ENCODE data around the gene LINC00305. TPM values are rescaled to one million over a fixed set of nuclear protein-coding genes. Genes with fewer than 3 reads are reported as not detected.

The LINC00305 gene
- total RNA-seq, 1 experiment from 2014 or later = 5.1 TPM

DNA sequence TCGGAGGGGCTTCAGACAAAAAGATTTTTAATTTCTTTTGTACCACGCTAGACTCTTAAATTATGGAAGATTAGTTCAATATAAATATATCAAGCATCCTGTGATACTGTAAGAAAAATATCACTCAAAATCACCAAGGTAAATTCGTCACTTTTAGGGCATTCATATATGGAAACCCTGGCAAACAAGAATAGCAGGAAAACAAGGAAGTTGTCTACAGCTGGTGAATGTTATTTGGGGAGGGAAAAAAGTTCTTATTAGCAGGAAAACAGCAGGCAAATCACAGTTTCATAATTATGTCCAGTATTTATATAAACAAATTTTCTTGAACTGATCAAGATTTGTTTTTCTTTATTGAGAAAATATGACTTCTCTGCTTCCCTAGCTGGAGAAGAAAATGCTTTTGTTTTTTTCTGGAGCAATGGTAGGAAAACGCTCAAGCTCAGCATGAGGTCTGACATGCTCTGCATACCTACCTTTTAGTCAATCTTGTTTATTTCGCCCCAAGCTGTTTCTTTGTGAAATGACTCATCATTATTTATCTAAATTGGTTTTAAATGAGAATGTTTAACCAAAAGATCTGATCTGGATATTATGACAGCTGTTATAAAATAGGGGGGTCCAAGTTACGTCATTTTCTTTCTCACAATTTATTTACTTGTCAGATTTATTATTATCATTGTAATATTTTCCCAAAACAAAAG, 14.7 kb downstream of the LINC00305 start:
- H3K36me3 ChIP-seq (ENCODE audit: insufficient read depth, low read length) = no peaks in the 10 kb centered on the region
- H3K9me3 ChIP-seq (ENCODE audit: low read length) = no peaks in the 10 kb centered on the region
- no peak overlapping the region for H3K27ac ChIP-seq (ENCODE audit: low read length)
- no peaks in the 10 kb centered on the region for H3K79me2 ChIP-seq (ENCODE audit: low read length)
- no peak overlapping the region for H3K4me2 ChIP-seq (ENCODE audit: low read depth, low read length, poor library complexity, severe bottlenecking)
- no peaks in the 10 kb centered on the region for H3K27me3 ChIP-seq (ENCODE audit: low read length)
- no peak overlapping the region for H2AFZ ChIP-seq (ENCODE audit: low read length)
- no peaks in the 10 kb centered on the region for H3K4me1 ChIP-seq (ENCODE audit: low read length)
- no peaks in the 10 kb centered on the region for H3K9me2 ChIP-seq (replicated peaks; ENCODE audit: insufficient read depth, low read length)
- no peak for DNase-seq
- no peaks in the 10 kb centered on the region for H4K20me1 ChIP-seq (ENCODE audit: insufficient read depth, low read depth, low read length)
- no peak overlapping the region for H3K9ac ChIP-seq (ENCODE audit: low read length)
- no peak overlapping the region for H3K4me3 ChIP-seq (ENCODE audit: low read length)

DNA sequence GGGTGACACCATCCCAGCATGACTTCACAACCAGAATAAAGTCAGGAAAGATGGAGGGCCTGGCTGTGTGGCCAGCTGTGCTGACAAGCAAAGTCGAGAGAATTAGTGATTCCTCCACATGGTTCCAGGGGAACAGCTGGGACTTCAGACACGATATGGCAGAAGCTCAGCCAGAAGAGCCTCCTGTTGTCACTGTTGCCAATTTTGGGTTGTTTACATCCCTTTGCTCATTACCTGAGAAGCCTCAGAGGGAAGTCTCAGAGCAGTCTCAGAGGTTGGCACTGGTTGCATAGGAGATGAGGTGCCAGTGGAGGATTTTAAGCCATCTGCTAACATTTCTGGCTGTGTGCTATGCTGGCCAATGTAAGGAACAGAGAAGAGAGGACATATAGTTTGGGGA, 16.0 kb downstream of the LINC00305 start:
- no peaks in the 10 kb centered on the region; the same call in 1 of the 2 replicates for H3K27me3 ChIP-seq (ENCODE audit: low read length)
- no peaks in the 10 kb centered on the region for H3K79me2 ChIP-seq (ENCODE audit: low read length)
- H3K9ac ChIP-seq (ENCODE audit: low read length) = no peak overlapping the region
- H3K36me3 ChIP-seq (ENCODE audit: insufficient read depth, low read length) = no peaks in the 10 kb centered on the region
- no peak overlapping the region for H2AFZ ChIP-seq (ENCODE audit: low read length)
- no peaks in the 10 kb centered on the region for H3K9me3 ChIP-seq (ENCODE audit: low read length)
- H4K20me1 ChIP-seq (ENCODE audit: insufficient read depth, low read depth, low read length) = no peaks in the 10 kb centered on the region
- H3K4me3 ChIP-seq (ENCODE audit: low read length) = no peak overlapping the region
- H3K9me2 ChIP-seq (replicated peaks; ENCODE audit: insufficient read depth, low read length) = no peaks in the 10 kb centered on the region
- DNase-seq = no peak
- H3K4me1 ChIP-seq (ENCODE audit: low read length) = no peaks in the 10 kb centered on the region
- H3K4me2 ChIP-seq (ENCODE audit: low read depth, low read length, poor library complexity, severe bottlenecking) = no peak overlapping the region
- H3K27ac ChIP-seq (ENCODE audit: low read length) = no peak overlapping the region

DNA sequence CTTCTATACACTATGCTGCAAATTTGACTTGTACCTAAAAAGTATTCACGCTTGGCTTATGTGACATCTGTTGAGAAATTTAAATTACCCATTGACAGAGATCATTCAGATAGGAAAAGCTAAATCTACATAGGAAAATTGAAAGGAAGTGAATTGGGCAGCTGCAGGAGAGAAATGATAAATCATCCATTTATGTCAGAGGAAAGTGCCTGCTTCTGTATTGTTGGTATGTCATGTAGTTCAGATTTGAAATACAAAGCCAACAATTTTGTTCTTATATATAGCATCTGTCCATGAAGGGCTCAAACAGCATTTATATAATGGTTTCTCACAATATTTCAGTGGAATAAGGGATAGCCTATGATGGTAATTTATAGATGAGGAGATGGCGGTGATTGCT, 17.6 kb downstream of the LINC00305 start:
- Histone ChIP-seq H3K9me2 (replicated peaks; ENCODE audit: insufficient read depth, low read length) (no peaks in the 10 kb centered on the region), H3K36me3 (ENCODE audit: insufficient read depth, low read length) (no peaks in the 10 kb centered on the region), H3K79me2 (ENCODE audit: low read length) (no peaks in the 10 kb centered on the region), H4K20me1 (ENCODE audit: insufficient read depth, low read depth, low read length) (no peaks in the 10 kb centered on the region), H3K4me2 (ENCODE audit: low read depth, low read length, poor library complexity, severe bottlenecking) (no peak overlapping the region), H3K4me3 (ENCODE audit: low read length) (no peak overlapping the region), H3K27ac (ENCODE audit: low read length) (no peak overlapping the region), H3K9me3 (ENCODE audit: low read length) (no peaks in the 10 kb centered on the region), H3K27me3 (ENCODE audit: low read length) (no peaks in the 10 kb centered on the region; the same call in 1 of the 2 replicates), H3K4me1 (ENCODE audit: low read length) (no peaks in the 10 kb centered on the region), H3K9ac (ENCODE audit: low read length) (no peak overlapping the region), H2AFZ (ENCODE audit: low read length) (no peak overlapping the region)
- no peak for DNase-seq

DNA sequence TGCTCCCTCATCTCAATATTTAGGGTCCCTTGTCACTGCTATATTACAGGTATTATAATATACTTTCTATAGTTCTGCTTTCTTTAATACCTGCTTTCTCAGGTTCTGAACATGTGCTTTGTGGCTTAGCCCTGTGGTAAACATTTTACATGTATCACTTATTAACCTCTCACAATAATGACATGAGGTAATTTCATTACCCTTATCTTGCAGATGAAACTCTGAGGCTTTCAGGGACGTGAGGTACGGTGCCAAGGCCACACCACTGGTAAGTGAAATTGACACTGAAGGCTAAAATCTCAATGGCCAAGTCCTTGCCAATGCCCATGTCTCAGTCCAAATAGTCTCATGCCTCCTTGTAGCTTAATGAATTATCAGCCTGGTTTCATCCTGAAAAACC, 21.7 kb downstream of the LINC00305 start:
- Histone ChIP-seq H3K4me1 (ENCODE audit: low read length) (no peaks in the 10 kb centered on the region), H3K79me2 (ENCODE audit: low read length) (no peaks in the 10 kb centered on the region), H3K9ac (ENCODE audit: low read length) (no peak overlapping the region), H3K27me3 (ENCODE audit: low read length) (no peaks in the 10 kb centered on the region; the same call in 1 of the 2 replicates), H2AFZ (ENCODE audit: low read length) (no peak overlapping the region), H4K20me1 (ENCODE audit: insufficient read depth, low read depth, low read length) (no peaks in the 10 kb centered on the region), H3K9me3 (ENCODE audit: low read length) (no peaks in the 10 kb centered on the region), H3K4me2 (ENCODE audit: low read depth, low read length, poor library complexity, severe bottlenecking) (no peak overlapping the region), H3K4me3 (ENCODE audit: low read length) (no peak overlapping the region), H3K27ac (ENCODE audit: low read length) (no peak overlapping the region), H3K9me2 (replicated peaks; ENCODE audit: insufficient read depth, low read length) (no peaks in the 10 kb centered on the region), H3K36me3 (ENCODE audit: insufficient read depth, low read length) (no peaks in the 10 kb centered on the region)
- DNase-seq = no peak

DNA sequence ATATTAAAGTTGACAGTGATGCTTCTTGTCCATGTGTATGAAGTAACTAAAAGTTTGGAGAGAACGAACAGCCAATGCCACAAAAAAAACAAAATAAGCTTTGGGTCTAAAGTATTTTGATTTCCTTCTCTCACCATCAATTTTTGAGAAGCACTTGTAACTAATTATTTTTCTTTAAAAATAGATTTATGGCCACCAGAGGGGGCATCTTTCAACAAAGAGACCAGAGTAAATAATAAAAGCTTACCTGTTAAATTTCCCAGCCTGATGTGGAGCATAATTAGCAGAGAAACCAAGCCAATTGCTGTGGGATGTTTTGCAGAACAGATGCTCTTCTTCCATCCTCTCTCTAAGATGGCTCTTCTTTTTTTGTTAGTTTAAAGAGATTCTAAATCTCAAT, 29.0 kb downstream of the LINC00305 start:
- H3K4me1 ChIP-seq (ENCODE audit: low read length) = peaks cover 8% of the 10 kb centered on the region
- H3K79me2 ChIP-seq (ENCODE audit: low read length) = no peaks in the 10 kb centered on the region
- H2AFZ ChIP-seq (ENCODE audit: low read length) = no peak overlapping the region
- no peaks in the 10 kb centered on the region for H3K9me2 ChIP-seq (replicated peaks; ENCODE audit: insufficient read depth, low read length)
- H3K9ac ChIP-seq (ENCODE audit: low read length) = no peak overlapping the region
- no peaks in the 10 kb centered on the region for H3K36me3 ChIP-seq (ENCODE audit: insufficient read depth, low read length)
- no peaks in the 10 kb centered on the region for H3K9me3 ChIP-seq (ENCODE audit: low read length)
- H4K20me1 ChIP-seq (ENCODE audit: insufficient read depth, low read depth, low read length) = no peaks in the 10 kb centered on the region
- H3K4me3 ChIP-seq (ENCODE audit: low read length) = no peak overlapping the region
- H3K4me2 ChIP-seq (ENCODE audit: low read depth, low read length, poor library complexity, severe bottlenecking) = no peak overlapping the region
- H3K27me3 ChIP-seq (ENCODE audit: low read length) = no peaks in the 10 kb centered on the region
- H3K27ac ChIP-seq (ENCODE audit: low read length) = no peak overlapping the region
- peak; percentile 68 for DNase-seq

DNA sequence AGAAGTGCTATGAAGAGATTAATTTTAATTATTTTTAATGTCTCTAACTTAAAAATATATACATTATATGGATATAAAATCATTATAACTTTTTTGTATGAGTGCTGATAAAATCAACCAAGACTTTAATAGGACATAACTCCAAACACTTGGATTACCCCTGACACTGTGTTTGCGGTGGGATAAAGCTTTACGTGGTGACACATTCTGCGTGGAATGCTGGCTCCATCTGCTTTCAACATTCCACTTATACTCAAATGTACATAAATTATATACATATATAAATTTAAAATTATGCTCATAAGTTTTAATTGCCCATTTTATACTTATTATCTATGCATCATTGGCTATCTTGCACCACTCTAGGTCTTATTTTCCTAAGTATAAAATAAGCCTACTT, 30.5 kb downstream of the LINC00305 start:
- Histone ChIP-seq H3K9me2 (replicated peaks; ENCODE audit: insufficient read depth, low read length) (no peaks in the 10 kb centered on the region), H3K9me3 (ENCODE audit: low read length) (no peaks in the 10 kb centered on the region), H3K9ac (ENCODE audit: low read length) (no peak overlapping the region), H3K4me2 (ENCODE audit: low read depth, low read length, poor library complexity, severe bottlenecking) (no peak overlapping the region), H3K79me2 (ENCODE audit: low read length) (no peaks in the 10 kb centered on the region), H3K27me3 (ENCODE audit: low read length) (no peaks in the 10 kb centered on the region), H3K4me3 (ENCODE audit: low read length) (no peak overlapping the region), H4K20me1 (ENCODE audit: insufficient read depth, low read depth, low read length) (no peaks in the 10 kb centered on the region), H3K36me3 (ENCODE audit: insufficient read depth, low read length) (no peaks in the 10 kb centered on the region), H3K27ac (ENCODE audit: low read length) (no peak overlapping the region), H2AFZ (ENCODE audit: low read length) (no peak overlapping the region), H3K4me1 (ENCODE audit: low read length) (peaks cover 8% of the 10 kb centered on the region)
- DNase-seq = no peak

DNA sequence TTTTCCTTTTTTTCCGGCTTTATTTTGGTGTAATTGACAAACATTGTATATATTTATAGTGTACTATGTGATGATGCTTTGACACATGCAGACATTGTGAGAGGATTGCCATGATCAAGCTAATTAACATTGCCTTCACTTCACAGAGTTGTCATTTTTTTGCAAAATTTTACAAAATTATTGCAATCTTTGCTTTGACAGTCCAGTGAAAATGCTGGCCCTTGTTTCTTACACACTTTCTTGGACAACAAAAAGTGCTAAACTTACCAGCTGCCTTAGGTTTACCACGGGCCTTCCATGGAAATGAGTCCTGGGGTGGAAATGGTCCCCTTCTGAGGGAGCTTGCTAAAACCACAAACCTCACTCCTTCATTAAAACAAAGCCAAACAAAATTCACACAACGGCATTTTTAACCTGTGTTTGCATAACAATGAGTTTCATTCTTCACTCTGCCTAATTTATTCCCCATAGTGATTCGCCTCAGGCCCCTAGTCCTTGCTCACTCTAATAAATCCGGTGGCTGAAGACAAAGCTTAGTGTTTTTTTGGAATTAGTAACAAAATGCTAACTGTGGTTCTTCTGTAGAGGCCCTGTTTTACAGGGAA, 32.2 kb downstream of the LINC00305 start:
- H3K4me2 ChIP-seq (ENCODE audit: low read depth, low read length, poor library complexity, severe bottlenecking) = no peak overlapping the region
- H2AFZ ChIP-seq (ENCODE audit: low read length) = no peak overlapping the region
- DNase-seq = no peak
- no peaks in the 10 kb centered on the region for H3K9me3 ChIP-seq (ENCODE audit: low read length)
- no peak overlapping the region for H3K27ac ChIP-seq (ENCODE audit: low read length)
- H3K4me1 ChIP-seq (ENCODE audit: low read length) = peaks cover 8% of the 10 kb centered on the region
- H3K36me3 ChIP-seq (ENCODE audit: insufficient read depth, low read length) = no peaks in the 10 kb centered on the region
- H3K27me3 ChIP-seq (ENCODE audit: low read length) = no peaks in the 10 kb centered on the region
- no peaks in the 10 kb centered on the region for H4K20me1 ChIP-seq (ENCODE audit: insufficient read depth, low read depth, low read length)
- no peak overlapping the region for H3K4me3 ChIP-seq (ENCODE audit: low read length)
- no peaks in the 10 kb centered on the region for H3K79me2 ChIP-seq (ENCODE audit: low read length)
- H3K9ac ChIP-seq (ENCODE audit: low read length) = no peak overlapping the region
- H3K9me2 ChIP-seq (replicated peaks; ENCODE audit: insufficient read depth, low read length) = no peaks in the 10 kb centered on the region

DNA sequence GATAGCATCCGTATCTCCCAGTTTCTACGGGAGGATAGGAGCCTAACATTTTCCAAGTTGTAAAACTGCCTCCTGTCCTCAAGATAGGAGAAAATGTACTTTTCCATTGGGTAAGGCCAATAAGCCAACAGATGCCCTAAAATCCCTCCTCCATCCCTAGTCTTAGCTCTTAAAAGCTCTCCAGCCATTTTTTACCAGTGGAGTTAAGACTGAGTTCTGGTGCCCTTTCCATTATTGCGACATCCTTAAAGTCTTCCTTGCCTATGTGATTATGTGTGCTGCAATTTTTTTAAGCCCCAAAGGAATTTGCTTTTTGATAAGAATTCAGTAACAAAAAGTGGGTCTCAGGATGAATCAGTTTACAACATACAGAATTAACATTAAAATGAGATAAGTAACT, 33.0 kb downstream of the LINC00305 start:
- H3K4me3 ChIP-seq (ENCODE audit: low read length) = no peak overlapping the region
- H4K20me1 ChIP-seq (ENCODE audit: insufficient read depth, low read depth, low read length) = no peaks in the 10 kb centered on the region
- no peaks in the 10 kb centered on the region for H3K36me3 ChIP-seq (ENCODE audit: insufficient read depth, low read length)
- no peaks in the 10 kb centered on the region for H3K9me3 ChIP-seq (ENCODE audit: low read length)
- H3K4me1 ChIP-seq (ENCODE audit: low read length) = peaks cover 11% of the 10 kb centered on the region
- H3K4me2 ChIP-seq (ENCODE audit: low read depth, low read length, poor library complexity, severe bottlenecking) = no peak overlapping the region
- H3K9ac ChIP-seq (ENCODE audit: low read length) = no peak overlapping the region
- H3K27me3 ChIP-seq (ENCODE audit: low read length) = no peaks in the 10 kb centered on the region
- H2AFZ ChIP-seq (ENCODE audit: low read length) = no peak overlapping the region
- no peaks in the 10 kb centered on the region for H3K9me2 ChIP-seq (replicated peaks; ENCODE audit: insufficient read depth, low read length)
- no peak overlapping the region for H3K27ac ChIP-seq (ENCODE audit: low read length)
- no peaks in the 10 kb centered on the region for H3K79me2 ChIP-seq (ENCODE audit: low read length)
- DNase-seq = no peak

Data from Karpas-422 (cell line).